HepG2 (cell line): ENCODE data around the gene STK38L. TPM values are rescaled to one million over a fixed set of nuclear protein-coding genes. Genes with fewer than 3 reads are reported as not detected.

ENCODE experiments used
- PCBP2 ChIP-seq: fragments of 200-400 bp; formaldehyde crosslinking; optimal IDR thresholded peaks from 2 replicates; pipeline ENCODE3; 2018; ENCODE audit warnings: low read length, low read depth; ENCODE audit not compliant: poor library complexity, severe bottlenecking
- RAD51 ChIP-seq: fragments of 450-650 bp; IDR thresholded peaks from 2 replicates; pipeline ENCODE4 v1.6.1; 2016; ENCODE audit warnings: borderline replicate concordance
- ZBTB34 ChIP-seq: sonication (generic); formaldehyde crosslinking; IDR thresholded peaks from 2 replicates; pipeline ENCODE4 v1.8.0; 2022; ENCODE audit warnings: mild to moderate bottlenecking, missing genetic modification reagents
- ZBTB4 ChIP-seq: sonication (generic); formaldehyde crosslinking; IDR thresholded peaks from 2 replicates; pipeline ENCODE4 v1.4.0; 2020; ENCODE audit warnings: missing genetic modification reagents, mild to moderate bottlenecking, borderline replicate concordance
- ZC3H13 ChIP-seq: sonication (generic); formaldehyde crosslinking; IDR thresholded peaks from 2 replicates; pipeline ENCODE4 v1.8.1; 2023; ENCODE audit warnings: mild to moderate bottlenecking, missing genetic modification reagents, moderate library complexity
- ZFYVE20 ChIP-seq: sonication (generic); formaldehyde crosslinking; IDR thresholded peaks from 2 replicates; pipeline ENCODE4 v1.8.0; 2023; ENCODE audit warnings: low read depth, mild to moderate bottlenecking, moderate library complexity, missing genetic modification reagents, borderline replicate concordance
- ZNF746 ChIP-seq: sonication (generic); formaldehyde crosslinking; IDR thresholded peaks from 2 replicates; pipeline ENCODE4 v1.8.0; 2022; ENCODE audit warnings: mild to moderate bottlenecking, missing genetic modification reagents
- ZNF800 ChIP-seq: sonication (generic); formaldehyde crosslinking; IDR thresholded peaks from 2 replicates; pipeline ENCODE4 v1.4.0; 2020; ENCODE audit warnings: missing genetic modification reagents
- polyA plus RNA-seq, 8 experiments: library from polyadenylated mRNA; depleted of rRNA in 3 of 8; stranded (reverse) in 7 of 8; unstranded in 1 of 8; fragments of >200 nt; fragmentation: Illumina TruSeq in 4 of 8; extraction: Trizol in 4 of 8; gene quantifications; 2 replicates each; pipeline versions ENCODE4 v1.2.1 to v1.2.3, GENCODE V29; 2011 to 2016; ENCODE audit warnings: low read depth in 4 of 8, missing spikeins in 1 of 8, mixed read lengths in 1 of 8; ENCODE audit not compliant: insufficient read depth in 1 of 8
- total RNA-seq, 5 experiments: library from RNA; depleted of rRNA; stranded (reverse); fragments of >200 nt; fragmentation: Illumina TruSeq; extraction: Trizol; gene quantifications; 2 replicates each; pipeline ENCODE4 v1.2.3, GENCODE V29; 2016; ENCODE audit warnings: low read depth in 1 of 5

Gene STK38L
- total and polyA plus RNA-seq, 2 of the 13 experiments (the other 11 are each of a cell fraction or from before 2014, with no cell fraction given), result 6.1 to 26.4 TPM

- no peak for TF ChIP-seq ZBTB34 (CRISPR knock-in tag)
- TF ChIP-seq PCBP2, result no peak
- TF ChIP-seq RAD51, result no peak
- no peak for TF ChIP-seq ZBTB4
- no peak for TF ChIP-seq ZC3H13 (CRISPR knock-in tag)
- no peak for TF ChIP-seq ZNF800 (CRISPR knock-in tag)
- TF ChIP-seq ZNF746 (CRISPR knock-in tag), result no peak
- TF ChIP-seq ZFYVE20 (CRISPR knock-in tag), result no peak
Observed at GRCh38 chr12:27366621-27367020, 122.5 kb downstream of the STK38L start (continued).
